H1 (cell line): ENCODE results near the gene GRIPAP1. TPM values are rescaled to one million over a fixed set of nuclear protein-coding genes. Genes with fewer than 3 reads are reported as not detected.

ENCODE experiments used
- CTCF ChIA-PET: fragments of 300-600 bp; sonication (Branson Sonifier 250); formaldehyde crosslinking; loops from one replicate; lab custom pipeline; 2021; ENCODE audit not compliant: partially characterized antibody; lab: Charles Lee
- POLR2A ChIA-PET: fragments of 300-600 bp; sonication (Branson Sonifier 250); formaldehyde crosslinking; loops from one replicate; lab custom pipeline; 2021; ENCODE audit warnings: inconsistent platforms; ENCODE audit not compliant: partially characterized antibody; lab: Charles Lee
- DNase-seq, 2 experiments: peaks; one replicate each; pipeline versions ENCODE4 v3.0.0 to v3.0.0-alpha.2; 2010 to 2022; ENCODE audit warnings: low spot score in 2 of 2, low read depth in 1 of 2, mixed read lengths in 1 of 2
- FAIRE-seq: peaks from 2 replicates; lab custom pipeline; 2011; peaks lifted over from hg19 to GRCh38; lab: Jason Lieb, UNC
- H2AFZ ChIP-seq: 2 replicates; pipeline ENCODE4 v1.8.1; 2012; ENCODE audit warnings: low read length, inconsistent platforms
- H2AK5ac ChIP-seq: 2 replicates; pipeline ENCODE4 v1.6.1; 2013; ENCODE audit warnings: low read depth, low read length
- H2BK120ac ChIP-seq: replicated peaks from 2 replicates; pipeline ENCODE3; 2013; ENCODE audit warnings: low read depth, low read length, inconsistent platforms
- H2BK12ac ChIP-seq: 2 replicates; pipeline ENCODE4 v1.6.1; 2013; ENCODE audit warnings: low read depth, low read length
- H2BK15ac ChIP-seq: 2 replicates; pipeline ENCODE4 v1.6.1; 2013; ENCODE audit warnings: low read length
- H2BK20ac ChIP-seq: 2 replicates; pipeline ENCODE4 v1.6.1; 2013; ENCODE audit warnings: low read length
- H2BK5ac ChIP-seq: 2 replicates; pipeline ENCODE4 v1.6.1; 2013; ENCODE audit warnings: low read depth, low read length
- H3K14ac ChIP-seq: 2 replicates; pipeline ENCODE4 v1.6.1; 2013; ENCODE audit warnings: inconsistent platforms; ENCODE audit not compliant: insufficient read length
- H3K18ac ChIP-seq: 2 replicates; pipeline ENCODE4 v1.6.1; 2013; ENCODE audit warnings: low read length; ENCODE audit errors: extremely low read depth
- H3K23ac ChIP-seq: 2 replicates; pipeline ENCODE4 v1.6.1; 2013; ENCODE audit warnings: inconsistent platforms; ENCODE audit not compliant: insufficient read length
- H3K23me2 ChIP-seq: 2 replicates; pipeline ENCODE4 v1.6.1; 2013; ENCODE audit warnings: low read depth, low read length
- H3K27ac ChIP-seq: 2 replicates; pipeline ENCODE4 v1.6.1; 2011; ENCODE audit warnings: low read depth, low read length, inconsistent platforms
- H3K27me3 ChIP-seq, 4 experiments: replicated peaks in 1 of 4; 1 replicate in 1 of 4; 2 replicates in 3 of 4; pipeline versions ENCODE4 v1.6.1 to v1.8.1; 2011 to 2013; ENCODE audit warnings: low read length in 3 of 4, mild to moderate bottlenecking in 3 of 4, inconsistent platforms in 2 of 4, mixed read lengths in 2 of 4, moderate library complexity in 1 of 4; ENCODE audit not compliant: control insufficient read depth in 3 of 4, insufficient read depth in 3 of 4; ENCODE audit errors: extremely low read depth in 1 of 4
- H3K36me3 ChIP-seq, 4 experiments: 2 replicates each; pipeline versions ENCODE4 v1.6.1 to v1.8.1; 2011 to 2013; ENCODE audit warnings: mild to moderate bottlenecking in 4 of 4, low read length in 3 of 4, moderate library complexity in 2 of 4, control low read depth in 1 of 4, inconsistent platforms in 1 of 4; ENCODE audit not compliant: insufficient read depth in 4 of 4, control insufficient read depth in 2 of 4
- H3K4ac ChIP-seq: replicated peaks from 2 replicates; pipeline ENCODE3; 2013; ENCODE audit warnings: low read length, low read depth, mixed read lengths, inconsistent platforms; ENCODE audit not compliant: insufficient read length
- H3K4me1 ChIP-seq, 4 experiments: replicated peaks in 1 of 4; 1 replicate in 1 of 4; 2 replicates in 3 of 4; pipeline versions ENCODE4 v1.6.1 to v1.8.1; 2011 to 2013; ENCODE audit warnings: low read length in 3 of 4, inconsistent platforms in 2 of 4, mixed read lengths in 1 of 4; ENCODE audit not compliant: insufficient read depth in 4 of 4, control insufficient read depth in 3 of 4
- H3K4me2 ChIP-seq, 2 experiments: 2 replicates each; pipeline versions ENCODE4 v1.6.1 to v1.8.1; 2011 to 2013; ENCODE audit warnings: low read depth in 2 of 2, low read length in 2 of 2, control low read depth in 1 of 2, inconsistent platforms in 1 of 2, mild to moderate bottlenecking in 1 of 2; ENCODE audit not compliant: insufficient read depth in 1 of 2
- H3K4me3 ChIP-seq, 4 experiments: fragments of 200-600, 300-600 bp in 1 of 4; sonication (generic), shearing (Covaris generic), sonication (Bioruptor Twin) in 1 of 4; 2 replicates each; pipeline versions ENCODE4 v1.5.1 to v1.8.1; 2011 to 2016; ENCODE audit warnings: low read length in 4 of 4, low read depth in 3 of 4, control low read depth in 2 of 4, inconsistent platforms in 2 of 4, mild to moderate bottlenecking in 2 of 4, mixed read lengths in 1 of 4, moderate library complexity in 1 of 4; ENCODE audit not compliant: insufficient read depth in 2 of 4; ENCODE audit errors: extremely low read depth in 1 of 4
- H3K56ac ChIP-seq: replicated peaks from 2 replicates; pipeline ENCODE3; 2013; ENCODE audit warnings: low read depth, mild to moderate bottlenecking, mixed read lengths, low read length, inconsistent platforms; ENCODE audit not compliant: insufficient read length
- H3K79me1 ChIP-seq: 2 replicates; pipeline ENCODE4 v1.6.1; 2013; ENCODE audit warnings: low read depth, low read length, control low read depth
- H3K79me2 ChIP-seq, 2 experiments: 2 replicates each; pipeline versions ENCODE4 v1.6.1 to v1.8.1; 2012 to 2013; ENCODE audit warnings: low read length in 2 of 2, mild to moderate bottlenecking in 2 of 2, inconsistent platforms in 1 of 2; ENCODE audit not compliant: insufficient read depth in 2 of 2, control insufficient read depth in 1 of 2
- H3K9ac ChIP-seq, 4 experiments: replicated peaks in 1 of 4; 1 replicate in 1 of 4; 2 replicates in 3 of 4; pipeline versions ENCODE4 v1.6.1 to v1.8.1; 2011 to 2013; ENCODE audit warnings: low read depth in 3 of 4, low read length in 3 of 4, control low read depth in 2 of 4, mild to moderate bottlenecking in 2 of 4, moderate library complexity in 2 of 4, inconsistent platforms in 1 of 4; ENCODE audit errors: extremely low read depth in 1 of 4
- H3K9me3 ChIP-seq, 2 experiments: 2 replicates each; pipeline versions ENCODE4 v1.6.1 to v1.8.1; 2012 to 2013; ENCODE audit warnings: mild to moderate bottlenecking in 2 of 2, moderate library complexity in 2 of 2, control low read depth in 1 of 2, inconsistent platforms in 1 of 2, low read depth in 1 of 2, low read length in 1 of 2, mixed read lengths in 1 of 2; ENCODE audit not compliant: insufficient read depth in 2 of 2
- H4K20me1 ChIP-seq, 2 experiments: replicated peaks in 1 of 2; 2 replicates each; pipeline versions ENCODE3 to v1.8.1; 2011 to 2013; ENCODE audit warnings: inconsistent platforms in 2 of 2, low read length in 2 of 2, mild to moderate bottlenecking in 1 of 2; ENCODE audit not compliant: insufficient read depth in 2 of 2, control insufficient read depth in 1 of 2
- H4K5ac ChIP-seq: 2 replicates; pipeline ENCODE4 v1.6.1; 2013; ENCODE audit warnings: low read length, low read depth, mixed read lengths, inconsistent platforms; ENCODE audit not compliant: insufficient read length
- H4K8ac ChIP-seq: 2 replicates; pipeline ENCODE4 v1.8.0; 2013; ENCODE audit warnings: mild to moderate bottlenecking, moderate library complexity, low read length, inconsistent platforms; ENCODE audit not compliant: insufficient read depth; ENCODE audit errors: extremely low read depth
- H4K91ac ChIP-seq: replicated peaks from 2 replicates; pipeline ENCODE3; 2013; ENCODE audit warnings: low read length, mixed read lengths, inconsistent platforms; ENCODE audit not compliant: insufficient read length
- CBX5 ChIP-seq: fragments of 300-800, 300-1000 bp; sonication (generic); IDR thresholded peaks from 2 replicates; pipeline ENCODE4 v1.7.1; 2016; ENCODE audit warnings: antibody characterized with exemption, low read length, low read depth
- JUN ChIP-seq: IDR thresholded peaks from 2 replicates; pipeline ENCODE4 v1.6.1; 2011; ENCODE audit warnings: low read depth, mild to moderate bottlenecking, improper control_type of control experiment, low read length
- SRF ChIP-seq: IDR thresholded peaks from 2 replicates; pipeline ENCODE4 v1.6.1; 2011; ENCODE audit warnings: mild to moderate bottlenecking, low read depth, low read length, moderate library complexity
- TCF12 ChIP-seq: IDR thresholded peaks from 2 replicates; pipeline ENCODE4 v1.6.1; 2011; ENCODE audit warnings: low read depth, mild to moderate bottlenecking, low read length
- WGBS, 2 experiments: shearing (Covaris generic) in 1 of 2; methylation state at CpG; one replicate each; pipeline versions ENCODE4 v1.1.6 to v1.1.7; 2013 to 2015; ENCODE audit warnings: low lambda C conversion rate in 2 of 2, mixed read lengths in 2 of 2, inconsistent platforms in 1 of 2, low coverage in 1 of 2, missing lambda C conversion rate in 1 of 2; ENCODE audit not compliant: insufficient replicate concordance in 2 of 2, insufficient coverage in 1 of 2, insufficient read length in 1 of 2; ENCODE audit errors: extremely low coverage in 1 of 2, missing lambda C conversion rate in 1 of 2; 5-methylcytosine and 5-hydroxymethylcytosine counted together
- polyA plus RNA-seq, 7 experiments: library from polyadenylated mRNA; depleted of rRNA in 3 of 7; stranded (reverse) in 5 of 7; unstranded in 2 of 7; fragments of >200 nt in 5 of 7; fragments of 200-250 nt in 2 of 7; gene quantifications; 1 replicate in 5 of 7; 2 replicates in 1 of 7; 4 replicates in 1 of 7; pipeline versions ENCODE4 v1.2.1 to v1.2.3, GENCODE V29; 2011 to 2013; ENCODE audit warnings: missing spikeins in 2 of 7, mixed read lengths in 2 of 7
- total RNA-seq: library from RNA; stranded (reverse); fragmentation: NEBNext Ultra II Directional; extraction: Animal tissue kit (Norgen Biotek cat#: 25700); gene quantifications from 2 replicates; pipeline ENCODE4 v1.2.1, GENCODE V29; 2021

Gene GRIPAP1
- total and polyA plus RNA-seq, 2 of the 8 experiments (the other 6 are each of a cell fraction or from before 2014, with no cell fraction given) = 21.6 to 55.9 TPM

- no peak overlapping the region for H2BK120ac ChIP-seq
- H4K5ac ChIP-seq = no peak overlapping the region
- no peaks in the 10 kb centered on the region for H3K4me1 ChIP-seq
- H3K56ac ChIP-seq = no peak overlapping the region
- no peak overlapping the region for H3K4ac ChIP-seq
- no peaks in the 10 kb centered on the region for H3K9me3 ChIP-seq
- no peak overlapping the region for H2BK15ac ChIP-seq
- no peaks in the 10 kb centered on the region for H3K79me2 ChIP-seq
- H3K4me2 ChIP-seq = no peak overlapping the region
- H4K8ac ChIP-seq = no peak overlapping the region
- no peak for DNase-seq
- no peak overlapping the region for H2BK5ac ChIP-seq
- H2AK5ac ChIP-seq = no peak overlapping the region
- no peak for FAIRE-seq
- H4K91ac ChIP-seq = no peak overlapping the region
- H3K18ac ChIP-seq = no peak overlapping the region
- no peak overlapping the region for H3K27ac ChIP-seq
- H3K4me3 ChIP-seq = no peak overlapping the region
- TF ChIP-seq JUN (no peak), CBX5 (no peak), SRF (no peak), TCF12 (no peak)
- TF ChIP-seq, all 59 proteins: peak for 0
- no peaks in the 10 kb centered on the region for H4K20me1 ChIP-seq
- no peaks in the 10 kb centered on the region for H3K79me1 ChIP-seq
- no peak overlapping the region for H3K14ac ChIP-seq
- H3K27me3 ChIP-seq = no peaks in the 10 kb centered on the region
- H3K23ac ChIP-seq = no peak overlapping the region
- ChIA-PET CTCF (no interaction called here), POLR2A (interaction anchor here (0.6 kb wide), 1 partner anchor 17 kb away, joined by 4 read pairs; the partner anchor contains the start of gene GRIPAP1)
- H3K23me2 ChIP-seq = no peaks in the 10 kb centered on the region
- H3K36me3 ChIP-seq = peaks cover 0 to 3% (median 1%) of the 10 kb centered on the region in 4 experiments; a peak in 3 of 8 replicates
- WGBS, 2 experiments = 91% methylated on average over 7 of the region's 7 CpGs; no CpG with 5 or more reads in 1 of the 2 experiments
- no peak overlapping the region for H2BK12ac ChIP-seq
- no peak overlapping the region for H3K9ac ChIP-seq
- H2BK20ac ChIP-seq = no peak overlapping the region
- H2AFZ ChIP-seq = no peak overlapping the region
Measured at GRCh38 chrX:49019599-49020249, 17.7 kb upstream of the GRIPAP1 start.
